Measurements from ENCODE around the gene PFN4.

The PFN4 gene

GRCh38 chr2:24076849-24077534 lies 46.1 kb downstream of the PFN4 start:
- no peak for DNase-seq

GRCh38 chr2:24075915-24076848 lies 47.0 kb downstream of the PFN4 start, which contains the start of gene SF3B6:
Gene SF3B6, minus strand, starts transcription at chr2:24076326. Its CDS starts 97 bp downstream, at chr2:24076229.
- DNase-seq = peak; percentile 99

- no peak for DNase-seq
Observed at GRCh38 chr2:24075259-24075658, 47.9 kb downstream of the PFN4 start.

- DNase-seq = no peak
Observed at GRCh38 chr2:24073816-24074215, 49.3 kb downstream of the PFN4 start.

GRCh38 chr2:24072259-24072658 lies 50.9 kb downstream of the PFN4 start:
- no peak for DNase-seq

- DNase-seq = no peak
Observed at GRCh38 chr2:24065341-24065740, 57.8 kb downstream of the PFN4 start.

All from NCI-H1694 (cell line).